ENCODE data around the gene HGS. TPM values are rescaled to one million over a fixed set of nuclear protein-coding genes. Genes with fewer than 3 reads are reported as not detected.

Gene HGS
- polyA plus RNA-seq, 1 experiment: 71.5 TPM

GRCh38 chr17:81700353-81701287, 16.8 kb downstream of the HGS start:
- H3K4me3 ChIP-seq (ENCODE audit: low read depth, low read length): no peak overlapping the region
- ChIA-PET POLR2A (interaction anchor here (3.8 kb wide), 1 partner anchor 17 kb away, joined by 35 read pairs; the partner anchor contains the start of genes ARL16 and HGS), CTCF (no interaction called here)
- no peaks in the 10 kb centered on the region for H3K27me3 ChIP-seq (ENCODE audit: control insufficient read depth, insufficient read depth, low read length)
- H3K9me3 ChIP-seq (ENCODE audit: control insufficient read depth, insufficient read depth, low read length): no peaks in the 10 kb centered on the region; the same call in 1 of the 2 replicates
- no peak for TF ChIP-seq CTCF (IDR thresholded peaks at IDR 0.05; ENCODE audit: low read depth, low read length)
- H3K27ac ChIP-seq (ENCODE audit: low read depth, low read length): peak overlapping the region; percentile 21
- DNase-seq (ENCODE audit: low read depth, low spot score): no peak

- ChIA-PET CTCF (interaction anchor here (1.2 kb wide), 1 partner anchor 16 kb away, joined by 3 read pairs; no protein-coding TSS in a partner anchor), POLR2A (interaction anchor here (0.5 to 3.8 kb wide), 5 partner anchors 18 to 239 kb away, joined by 3 to 35 read pairs (median 5); partner anchors contain the start of genes ARL16, CCDC137, HGS and MCRIP1)
- no peaks in the 10 kb centered on the region for H3K27me3 ChIP-seq (ENCODE audit: control insufficient read depth, insufficient read depth, low read length)
- DNase-seq (ENCODE audit: low read depth, low spot score): no peak
- peak overlapping the region; percentile 90 for H3K4me3 ChIP-seq (ENCODE audit: low read depth, low read length)
- TF ChIP-seq CTCF (IDR thresholded peaks at IDR 0.05; ENCODE audit: low read depth, low read length): 0 out of 2 replicates have a peak, but pooled peaks have one; percentile 7
- H3K27ac ChIP-seq (ENCODE audit: low read depth, low read length): peak overlapping the region; percentile 21
- no peaks in the 10 kb centered on the region; the same call in 1 of the 2 replicates for H3K9me3 ChIP-seq (ENCODE audit: control insufficient read depth, insufficient read depth, low read length)
Observed at GRCh38 chr17:81701288-81702071, 17.7 kb downstream of the HGS start.

- TF ChIP-seq CTCF (IDR thresholded peaks at IDR 0.05; ENCODE audit: low read depth, low read length): no peak
- no peaks in the 10 kb centered on the region; the same call in 1 of the 2 replicates for H3K9me3 ChIP-seq (ENCODE audit: control insufficient read depth, insufficient read depth, low read length)
- H3K4me3 ChIP-seq (ENCODE audit: low read depth, low read length): peak within 1 kb of the TSS; percentile 90
- CTCF ChIA-PET: no interaction called here
- POLR2A ChIA-PET: interaction anchor here (0.5 to 3.8 kb wide), 15 partner anchors 8 to 341 kb away, joined by 3 to 35 read pairs (median 4); partner anchors contain the start of genes ACTG1, ARL16, CCDC137 and HGS
- H3K27me3 ChIP-seq (ENCODE audit: control insufficient read depth, insufficient read depth, low read length): no peaks in the 10 kb centered on the region
- DNase-seq (ENCODE audit: low read depth, low spot score): peak; percentile 58
- peak within 1 kb of the TSS; percentile 87 for H3K27ac ChIP-seq (ENCODE audit: low read depth, low read length)
Observed at GRCh38 chr17:81702934-81703746, 19.3 kb downstream of the HGS start, which contains the start of gene MRPL12. TSS of gene MRPL12 (plus strand) at chr17:81703367. CDS start at chr17:81703502, 135 bp downstream.

- Histone ChIP-seq H3K4me3 (ENCODE audit: low read depth, low read length) (peak overlapping the region; percentile 90), H3K27me3 (ENCODE audit: control insufficient read depth, insufficient read depth, low read length) (no peaks in the 10 kb centered on the region), H3K9me3 (ENCODE audit: control insufficient read depth, insufficient read depth, low read length) (no peaks in the 10 kb centered on the region; the same call in 1 of the 2 replicates), H3K27ac (ENCODE audit: low read depth, low read length) (peak overlapping the region; percentile 21)
- DNase-seq (ENCODE audit: low read depth, low spot score): no peak
- ChIA-PET POLR2A (interaction anchor here (0.5 to 3.8 kb wide), 10 partner anchors 8 to 192 kb away, joined by 3 to 35 read pairs (median 4); partner anchors contain the start of genes ACTG1, ARL16, CCDC137 and HGS), CTCF (no interaction called here)
- TF ChIP-seq CTCF (IDR thresholded peaks at IDR 0.05; ENCODE audit: low read depth, low read length): no peak
Observed at GRCh38 chr17:81703747-81704654, 20.2 kb downstream of the HGS start.

Data from AG04450 (cell line).